Upper lobe of left lung (tissue), 6 donors: ENCODE data around the gene PPA1. TPM values are rescaled to one million over a fixed set of nuclear protein-coding genes. Genes with fewer than 3 reads are reported as not detected.
A peak's percentile ranks its signal among the peaks of the same experiment; 100 is the strongest.
"Not testable (repeated sequence)": the region's sequence is repeated elsewhere in the genome, so short reads cannot be mapped to it uniquely, and the experiment has no call there.

ENCODE experiments used
- ATAC-seq, 2 donors: fragments of 200-7000 bp; cut with Tn5 transposase; one replicate each; pipeline ENCODE4 v1.9.1; 2022; ENCODE audit warnings: mild to moderate bottlenecking in 2 of 2, moderate library complexity in 2 of 2; ENCODE audit not compliant: low FRiP score in 2 of 2
- DNase-seq, 2 donors: peaks; one replicate each; pipeline ENCODE4 v3.0.0-alpha.2; 2019 to 2020
- H3K27ac ChIP-seq, 4 donors: fragments of 200-600 bp; sonication (generic); one replicate each; pipeline ENCODE4 v1.5.1; 2016 to 2019
- H3K27me3 ChIP-seq, 4 donors: fragments of 200-600 bp; sonication (generic); one replicate each; pipeline ENCODE4 v1.5.1; 2017 to 2019
- H3K36me3 ChIP-seq, 4 donors: fragments of 200-600 bp; sonication (generic); one replicate each; pipeline ENCODE4 v1.5.1; 2016 to 2019
- H3K4me1 ChIP-seq, 4 donors: fragments of 200-600 bp; sonication (generic); one replicate each; pipeline ENCODE4 v1.5.1; 2018 to 2019
- H3K4me3 ChIP-seq, 4 donors: fragments of 200-600 bp; sonication (generic); one replicate each; pipeline ENCODE4 v1.5.1; 2017 to 2019; ENCODE audit warnings: mild to moderate bottlenecking in 2 of 4, moderate library complexity in 1 of 4
- H3K9me3 ChIP-seq, 4 donors: fragments of 200-600 bp; sonication (generic); one replicate each; pipeline ENCODE4 v1.5.1; 2018 to 2019
- CTCF ChIP-seq, 6 experiments: fragments of 450-650 bp in 4 of 6; fragments of 200-600 bp in 2 of 6; sonication (generic) in 2 of 6; IDR thresholded peaks; one replicate each; pipeline ENCODE4 v1.5.1; 2016 to 2019; ENCODE audit warnings: antibody characterized with exemption in 6 of 6
- EP300 ChIP-seq, 4 donors: sonication (generic); formaldehyde crosslinking; IDR thresholded peaks; one replicate each; pipeline ENCODE4 v1.5.1; 2017; ENCODE audit warnings: antibody characterized with exemption in 4 of 4, control low read depth in 2 of 4
- POLR2A ChIP-seq, 4 donors: fragments of 450-650 bp; IDR thresholded peaks; one replicate each; pipeline ENCODE4 v1.5.1; 2016 to 2017; ENCODE audit warnings: antibody characterized with exemption in 4 of 4, mild to moderate bottlenecking in 2 of 4
- POLR2AphosphoS5 ChIP-seq, 2 donors: sonication (generic); formaldehyde crosslinking; IDR thresholded peaks; one replicate each; pipeline ENCODE4 v1.5.1; 2017; ENCODE audit warnings: antibody characterized with exemption in 2 of 2
- WGBS, 2 donors: methylation state at CpG; one replicate each; pipeline ENCODE4 v1.1.5; 2017 to 2018; 5-methylcytosine and 5-hydroxymethylcytosine counted together
- total RNA-seq, 6 donors: library from RNA; depleted of rRNA in 4 of 6; stranded (reverse); fragments of >200 nt in 4 of 6; gene quantifications; one replicate each; pipeline versions ENCODE4 v1.1.0 to v1.2.1, GENCODE V29; 2016 to 2021
- donor health status: DM: no; HTN: no; CAD: no; lungs with moderate emphysema.
- donor health status: DM: no; HTN: yes; CAD: no; lungs with severe emphysema.

Gene PPA1
- total RNA-seq, 6 donors from 2014 or later = 46.1 to 205 (median 154) TPM

GRCh38 chr10:70186090-70186489, 47.1 kb downstream of the PPA1 start:
- Histone ChIP-seq H3K4me3 (no peak overlapping the region), H3K36me3 (no peaks in the 10 kb centered on the region), H3K9me3 (no peaks in the 10 kb centered on the region), H3K27ac (peak overlapping the region in 3 of 4 donors; percentile 5 to 65 (median 11)), H3K4me1 (peaks cover 15 to 21% (median 18%) of the 10 kb centered on the region in 4 donors), H3K27me3 (no peaks in the 10 kb centered on the region)
- ATAC-seq (peak in 1 of 2 donors; percentile 39), DNase-seq (no peak)
- 57 to 59% methylated on average over 5 of the region's 5 CpGs for WGBS, 2 donors
- TF ChIP-seq CTCF (IDR thresholded peaks at IDR 0.05) (no peak), POLR2AphosphoS5 (IDR thresholded peaks at IDR 0.05) (no peak), POLR2A (IDR thresholded peaks at IDR 0.05) (no peak), EP300 (IDR thresholded peaks at IDR 0.05) (no peak)

- Histone ChIP-seq H3K4me1 (no peaks in the 10 kb centered on the region), H3K27ac (no peak overlapping the region), H3K36me3 (no peaks in the 10 kb centered on the region), H3K9me3 (no peaks in the 10 kb centered on the region), H3K4me3 (no peak overlapping the region), H3K27me3 (no peaks in the 10 kb centered on the region)
- WGBS, 2 donors = 85 to 91% methylated on average over 2 of the region's 2 CpGs
- ATAC-seq = no peak
- no peak for TF ChIP-seq CTCF (IDR thresholded peaks at IDR 0.05)
- TF ChIP-seq EP300 (IDR thresholded peaks at IDR 0.05) = no peak
- no peak for TF ChIP-seq POLR2AphosphoS5 (IDR thresholded peaks at IDR 0.05)
- no peak for TF ChIP-seq POLR2A (IDR thresholded peaks at IDR 0.05)
- no peak for DNase-seq
Observed at GRCh38 chr10:70183304-70183703, 49.9 kb downstream of the PPA1 start.

GRCh38 chr10:70179209-70179608, 54.0 kb downstream of the PPA1 start:
- not testable (repeated sequence) for H3K27ac ChIP-seq, ATAC-seq, DNase-seq, H3K27me3 ChIP-seq, H3K4me1 ChIP-seq, H3K9me3 ChIP-seq, H3K36me3 ChIP-seq, H3K4me3 ChIP-seq
- 84 to 89% methylated on average over 8 of the region's 8 CpGs for WGBS, 2 donors

GRCh38 chr10:70178139-70178725, 55.0 kb downstream of the PPA1 start:
- DNase-seq = no peak
- H3K36me3 ChIP-seq = no peaks in the 10 kb centered on the region
- peak in 1 of 4 donors; percentile 21 for TF ChIP-seq POLR2A (IDR thresholded peaks at IDR 0.05)
- no peak for TF ChIP-seq POLR2AphosphoS5 (IDR thresholded peaks at IDR 0.05)
- H3K4me3 ChIP-seq = no peak overlapping the region
- ATAC-seq = peak in 1 of 2 donors; percentile 68
- no peaks in the 10 kb centered on the region for H3K27me3 ChIP-seq
- H3K9me3 ChIP-seq = no peaks in the 10 kb centered on the region
- H3K4me1 ChIP-seq = peaks cover 10 to 14% (median 12%) of the 10 kb centered on the region in 4 donors
- 70 to 75% methylated on average over 4 of the region's 4 CpGs for WGBS, 2 donors
- peak overlapping the region in 3 of 4 donors; percentile 0 to 54 (median 42) for H3K27ac ChIP-seq

GRCh38 chr10:70176441-70176840, 56.8 kb downstream of the PPA1 start:
- Histone ChIP-seq H3K27me3 (no peaks in the 10 kb centered on the region), H3K9me3 (no peaks in the 10 kb centered on the region), H3K4me3 (no peak overlapping the region), H3K36me3 (no peaks in the 10 kb centered on the region), H3K27ac (no peak overlapping the region), H3K4me1 (peaks cover 10 to 14% (median 12%) of the 10 kb centered on the region in 4 donors)
- TF ChIP-seq POLR2AphosphoS5 (IDR thresholded peaks at IDR 0.05) (no peak), EP300 (IDR thresholded peaks at IDR 0.05) (no peak)
- DNase-seq (no peak), ATAC-seq (no peak)
- WGBS, 2 donors = 87 to 88% methylated on average over 6 of the region's 6 CpGs

GRCh38 chr10:70175516-70175915, 57.7 kb downstream of the PPA1 start:
- no peaks in the 10 kb centered on the region for H3K27me3 ChIP-seq
- H3K36me3 ChIP-seq = no peaks in the 10 kb centered on the region
- ATAC-seq (no peak), DNase-seq (no peak)
- H3K9me3 ChIP-seq = no peaks in the 10 kb centered on the region
- H3K4me3 ChIP-seq = no peak overlapping the region
- no peak overlapping the region for H3K27ac ChIP-seq
- peaks cover 10 to 17% (median 15%) of the 10 kb centered on the region in 4 donors for H3K4me1 ChIP-seq
- WGBS, 2 donors = 87 to 88% methylated on average over 3 of the region's 3 CpGs
- TF ChIP-seq POLR2A (IDR thresholded peaks at IDR 0.05) (no peak), CTCF (IDR thresholded peaks at IDR 0.05) (no peak), POLR2AphosphoS5 (IDR thresholded peaks at IDR 0.05) (no peak), EP300 (IDR thresholded peaks at IDR 0.05) (no peak)
